B cell (primary cell): ENCODE results near the gene IDH2. TPM values are rescaled to one million over a fixed set of nuclear protein-coding genes. Genes with fewer than 3 reads are reported as not detected.

ENCODE experiments used
- ATAC-seq: fragments of 200-7000 bp; cut with Tn5 transposase; one replicate; pipeline ENCODE4 v1.10.0; 2021; ENCODE audit warnings: low read depth, mild to moderate bottlenecking, moderate number of reproducible peaks, moderate library complexity
- CTCF ChIA-PET: fragments of 350-600 bp; sonication (Branson Sonifier 250); formaldehyde crosslinking; loops from one replicate; lab custom pipeline; 2021; ENCODE audit warnings: antibody characterized with exemption, inconsistent platforms; lab: Charles Lee
- POLR2A ChIA-PET: fragments of 350-600 bp; sonication (Branson Sonifier 250); formaldehyde crosslinking; loops from one replicate; lab custom pipeline; 2021; ENCODE audit warnings: antibody characterized with exemption; lab: Charles Lee
- DNase-seq: peaks from one replicate; pipeline ENCODE4 v3.0.0; 2013
- H2AFZ ChIP-seq: 2 replicates; pipeline ENCODE4 v1.6.1; 2012; ENCODE audit warnings: mild to moderate bottlenecking, low read depth, low read length; ENCODE audit not compliant: insufficient read depth, poor library complexity, severe bottlenecking
- H3K27ac ChIP-seq, 2 donors: 1 replicate in 1 of 2; 2 replicates in 1 of 2; pipeline ENCODE4 v1.5.1; 2012 to 2013; ENCODE audit warnings: low read length in 2 of 2, mild to moderate bottlenecking in 2 of 2, moderate library complexity in 1 of 2
- H3K27me3 ChIP-seq, 4 experiments: fragments of 200-600 bp in 1 of 4; sonication (generic) in 1 of 4; replicated peaks in 1 of 4; 1 replicate in 2 of 4; 2 replicates in 2 of 4; pipeline versions ENCODE4 v1.6.1 to v1.7.0; 2013 to 2016; ENCODE audit warnings: low read length in 3 of 4, mild to moderate bottlenecking in 2 of 4, mixed read lengths in 1 of 4, moderate library complexity in 1 of 4; ENCODE audit not compliant: insufficient read depth in 4 of 4, control insufficient read depth in 3 of 4; ENCODE audit errors: control extremely low read depth in 1 of 4
- H3K36me3 ChIP-seq, 2 experiments: replicated peaks in 1 of 2; 1 replicate in 1 of 2; 2 replicates in 1 of 2; pipeline versions ENCODE4 v1.6.1 to v1.7.1; 2013; ENCODE audit warnings: low read length in 1 of 2; ENCODE audit not compliant: insufficient read depth in 2 of 2, control insufficient read depth in 1 of 2; ENCODE audit errors: control extremely low read depth in 1 of 2, extremely low read depth in 1 of 2
- H3K4me1 ChIP-seq, 2 donors: fragments of 200-600 bp in 1 of 2; sonication (generic) in 1 of 2; 1 replicate in 1 of 2; 2 replicates in 1 of 2; pipeline versions ENCODE4 v1.5.1 to v1.6.1; 2013 to 2017; ENCODE audit warnings: low read length in 2 of 2; ENCODE audit not compliant: control insufficient read depth in 2 of 2, insufficient read depth in 2 of 2
- H3K4me2 ChIP-seq: replicated peaks from 2 replicates; pipeline ENCODE3; 2012; ENCODE audit warnings: mild to moderate bottlenecking, low read depth, low read length; ENCODE audit not compliant: poor library complexity, severe bottlenecking
- H3K4me3 ChIP-seq, 5 experiments: fragments of 200-600 bp in 1 of 5; sonication (generic) in 1 of 5; 1 replicate in 3 of 5; 2 replicates in 2 of 5; pipeline versions ENCODE4 v1.5.1 to v1.7.0; 2011 to 2016; ENCODE audit warnings: low read length in 4 of 5, mild to moderate bottlenecking in 4 of 5, low read depth in 2 of 5, control low read depth in 1 of 5, moderate library complexity in 1 of 5; ENCODE audit not compliant: insufficient read depth in 1 of 5; ENCODE audit errors: control extremely low read depth in 1 of 5, extremely low read depth in 1 of 5
- H3K79me2 ChIP-seq: fragments of 200-600 bp; sonication (generic); one replicate; pipeline ENCODE4 v1.6.0; 2016; ENCODE audit warnings: low read length; ENCODE audit not compliant: control insufficient read depth, insufficient read depth
- H3K9ac ChIP-seq: fragments of 200-600 bp; sonication (generic); 2 replicates; pipeline ENCODE4 v1.6.1; 2017; ENCODE audit warnings: mild to moderate bottlenecking, low read length, moderate library complexity
- H3K9me3 ChIP-seq, 3 donors: one replicate each; pipeline versions ENCODE4 v1.6.1 to v1.7.1; 2013; ENCODE audit warnings: low read length in 2 of 3; ENCODE audit not compliant: control insufficient read depth in 2 of 3, insufficient read depth in 1 of 3; ENCODE audit errors: control extremely low read depth in 1 of 3
- H4K20me1 ChIP-seq: 2 replicates; pipeline ENCODE4 v1.6.0; 2012; ENCODE audit warnings: mild to moderate bottlenecking, low read length; ENCODE audit not compliant: insufficient read depth, control insufficient read depth, poor library complexity, severe bottlenecking
- H3K27ac Mint-ChIP-seq: one replicate; pipeline ENCODE4 v1.8.0; 2021; ENCODE audit warnings: mixed read lengths
- H3K27me3 Mint-ChIP-seq: one replicate; pipeline ENCODE4 v1.8.0; 2021; ENCODE audit warnings: mixed read lengths
- H3K4me1 Mint-ChIP-seq: one replicate; pipeline ENCODE4 v1.8.0; 2021; ENCODE audit warnings: mixed read lengths
- H3K4me3 Mint-ChIP-seq: one replicate; pipeline ENCODE4 v1.8.0; 2021; ENCODE audit warnings: mixed read lengths
- H3K9me3 Mint-ChIP-seq: one replicate; pipeline ENCODE4 v1.8.0; 2022; ENCODE audit warnings: mixed read lengths; ENCODE audit not compliant: insufficient read depth
- EZH2 ChIP-seq: IDR thresholded peaks from 2 replicates; pipeline ENCODE4 v1.6.1; 2012; ENCODE audit warnings: borderline replicate concordance, low read depth, mild to moderate bottlenecking, moderate library complexity, low read length; ENCODE audit not compliant: insufficient read depth, poor library complexity, severe bottlenecking
- WGBS: methylation state at CpG from one replicate; pipeline ENCODE4 v1.1.5; 2013; ENCODE audit warnings: missing lambda C conversion rate; ENCODE audit not compliant: insufficient coverage; 5-methylcytosine and 5-hydroxymethylcytosine counted together
- intact Hi-C: fragments of 100-400 bp; cut with micrococcal nuclease; formaldehyde crosslinking; loops from one replicate; pipeline ENCODE4 v1.10.0; 2022
- polyA plus RNA-seq: library from polyadenylated mRNA; depleted of rRNA; stranded (reverse); fragments of >200 nt; gene quantifications from 2 replicates; pipeline ENCODE4 v1.2.3, GENCODE V29; 2012
- total RNA-seq, 2 donors: library from RNA; stranded (reverse); fragments of 120-200 nt in 1 of 2; gene quantifications; 1 replicate in 1 of 2; 2 replicates in 1 of 2; pipeline versions ENCODE4 v1.2.3 to v1.2.4, GENCODE V29; 2013 to 2022
- TF ChIP-seq, protein P1 (sequence below): fragments of 200-600 bp; IDR thresholded peaks from one replicate; pipeline ENCODE4 v1.8.0; 2022; ENCODE audit warnings: antibody characterized with exemption, mild to moderate bottlenecking

IDH2 gene
- total and polyA plus RNA-seq, 2 donors (not counting 1 experiment from before 2014, with no cell fraction given), result 30.7 to 35.8 TPM

DNA sequence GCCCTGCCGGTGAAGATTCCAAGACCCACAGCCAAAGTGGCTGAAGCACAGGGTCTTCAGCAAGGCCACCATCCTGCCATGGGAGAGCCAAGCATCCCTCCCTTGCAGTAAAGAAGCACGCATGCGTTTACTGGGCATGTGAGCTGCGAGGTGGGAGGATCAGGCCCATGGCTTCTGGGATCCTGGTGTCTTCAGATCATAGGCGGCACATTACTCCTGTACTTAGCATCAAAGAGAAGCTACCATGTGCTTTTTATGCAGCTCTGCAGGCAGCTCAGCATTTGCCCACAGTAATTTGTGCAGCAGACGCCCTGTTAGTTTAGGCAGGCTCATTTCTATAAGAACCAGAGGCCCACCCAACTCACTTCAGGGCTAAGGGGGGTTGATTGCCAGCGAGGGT lies 45.7 kb downstream of the IDH2 start:
- H3K4me3 ChIP-seq, result no peak overlapping the region
- H3K4me1 ChIP-seq, result peaks cover 27 to 70% of the 10 kb centered on the region in 2 donors
- no peaks in the 10 kb centered on the region for H3K36me3 ChIP-seq
- peaks cover 0 to 7% (median 0%) of the 10 kb centered on the region in 3 donors for H3K9me3 ChIP-seq
- TF ChIP-seq, protein P1, sequence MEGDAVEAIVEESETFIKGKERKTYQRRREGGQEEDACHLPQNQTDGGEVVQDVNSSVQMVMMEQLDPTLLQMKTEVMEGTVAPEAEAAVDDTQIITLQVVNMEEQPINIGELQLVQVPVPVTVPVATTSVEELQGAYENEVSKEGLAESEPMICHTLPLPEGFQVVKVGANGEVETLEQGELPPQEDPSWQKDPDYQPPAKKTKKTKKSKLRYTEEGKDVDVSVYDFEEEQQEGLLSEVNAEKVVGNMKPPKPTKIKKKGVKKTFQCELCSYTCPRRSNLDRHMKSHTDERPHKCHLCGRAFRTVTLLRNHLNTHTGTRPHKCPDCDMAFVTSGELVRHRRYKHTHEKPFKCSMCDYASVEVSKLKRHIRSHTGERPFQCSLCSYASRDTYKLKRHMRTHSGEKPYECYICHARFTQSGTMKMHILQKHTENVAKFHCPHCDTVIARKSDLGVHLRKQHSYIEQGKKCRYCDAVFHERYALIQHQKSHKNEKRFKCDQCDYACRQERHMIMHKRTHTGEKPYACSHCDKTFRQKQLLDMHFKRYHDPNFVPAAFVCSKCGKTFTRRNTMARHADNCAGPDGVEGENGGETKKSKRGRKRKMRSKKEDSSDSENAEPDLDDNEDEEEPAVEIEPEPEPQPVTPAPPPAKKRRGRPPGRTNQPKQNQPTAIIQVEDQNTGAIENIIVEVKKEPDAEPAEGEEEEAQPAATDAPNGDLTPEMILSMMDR, result no peak
- no peak for TF ChIP-seq EZH2
- peaks cover 47% of the 10 kb centered on the region for H3K79me2 ChIP-seq
- no peak overlapping the region for H3K4me2 ChIP-seq
- H3K4me3 Mint-ChIP-seq, result no peak overlapping the region
- intact Hi-C loops, result no loop called here
- H3K27ac Mint-ChIP-seq, result peak overlapping the region; percentile 85
- H3K4me1 Mint-ChIP-seq, result peaks cover 70% of the 10 kb centered on the region
- WGBS, result 95% methylated on average over 6 of the region's 7 CpGs
- no peaks in the 10 kb centered on the region for H4K20me1 ChIP-seq
- no peak overlapping the region for H3K9ac ChIP-seq
- ChIA-PET POLR2A (interaction anchor here (0.6 kb wide), 1 partner anchor 76 kb away, joined by 5 read pairs; no protein-coding TSS in a partner anchor), CTCF (interaction anchor here (1.2 to 1.3 kb wide), 2 partner anchors 11 to 158 kb away, joined by 4 read pairs; no protein-coding TSS in a partner anchor)
- no peaks in the 10 kb centered on the region for H3K27me3 ChIP-seq
- H3K27me3 Mint-ChIP-seq, result no peaks in the 10 kb centered on the region
- H3K27ac ChIP-seq, result peak overlapping the region in 1 of 2 donors; percentile 50
- no peak for ATAC-seq
- no peak for DNase-seq
- no peaks in the 10 kb centered on the region for H3K9me3 Mint-ChIP-seq
- no peak overlapping the region for H2AFZ ChIP-seq

DNA sequence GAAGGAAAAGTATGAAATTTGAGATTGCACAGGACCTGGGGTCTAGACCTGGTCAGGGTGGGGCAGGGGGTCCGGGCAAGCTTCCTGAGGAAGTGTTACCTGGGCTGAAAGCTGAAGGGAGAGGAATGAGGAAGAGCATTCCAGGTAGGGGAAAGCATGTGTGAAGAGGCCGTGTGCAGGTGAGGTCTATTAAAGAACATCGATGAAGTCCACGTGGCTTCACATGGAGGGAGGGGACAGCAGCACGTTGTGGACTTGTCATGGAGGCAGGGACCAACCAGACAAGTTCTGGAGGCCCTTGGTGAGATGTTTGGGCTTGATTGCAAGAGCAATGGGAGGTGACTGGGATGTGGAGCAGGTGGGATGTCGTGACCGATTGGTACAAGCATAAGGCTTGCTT lies 47.1 kb downstream of the IDH2 start:
- no peaks in the 10 kb centered on the region for H3K36me3 ChIP-seq
- H3K27ac ChIP-seq, result no peak overlapping the region
- Mint-ChIP-seq H3K4me3 (no peak overlapping the region), H3K27me3 (no peaks in the 10 kb centered on the region), H3K4me1 (peaks cover 62% of the 10 kb centered on the region), H3K27ac (peak overlapping the region; percentile 38), H3K9me3 (no peaks in the 10 kb centered on the region)
- ATAC-seq (no peak), DNase-seq (no peak)
- WGBS, result 82% methylated on average over 7 of the region's 7 CpGs
- no peak overlapping the region for H2AFZ ChIP-seq
- H3K27me3 ChIP-seq, result no peaks in the 10 kb centered on the region
- peaks cover 58% of the 10 kb centered on the region for H3K79me2 ChIP-seq
- no peak overlapping the region for H3K9ac ChIP-seq
- no peak overlapping the region for H3K4me2 ChIP-seq
- H3K4me1 ChIP-seq, result peaks cover 26 to 58% of the 10 kb centered on the region in 2 donors
- ChIA-PET POLR2A (no interaction called here), CTCF (interaction anchor here (0.6 to 4.3 kb wide), 5 partner anchors 10 to 28 kb away, joined by 3 to 19 read pairs (median 3); no protein-coding TSS in a partner anchor)
- H4K20me1 ChIP-seq, result no peaks in the 10 kb centered on the region
- intact Hi-C loops, result no loop called here
- peaks cover 0 to 7% (median 0%) of the 10 kb centered on the region in 3 donors for H3K9me3 ChIP-seq
- H3K4me3 ChIP-seq, result no peak overlapping the region
- TF ChIP-seq, protein P1, result no peak
- no peak for TF ChIP-seq EZH2
